Nephron progenitor cell (in vitro differentiated cells): ENCODE data around the gene KLHL14.

Source experiments
- DNase-seq: peaks from one replicate; pipeline ENCODE4 v3.0.0; 2021
- H3K27ac Mint-ChIP-seq: 2 replicates; pipeline ENCODE4 v1.8.0; 2021; ENCODE audit warnings: mild to moderate bottlenecking, moderate library complexity, mixed read lengths
- H3K27me3 Mint-ChIP-seq: 2 replicates; pipeline ENCODE4 v1.8.0; 2021; ENCODE audit warnings: mild to moderate bottlenecking, low read depth, mixed read lengths; ENCODE audit not compliant: poor library complexity
- H3K36me3 Mint-ChIP-seq: 2 replicates; pipeline ENCODE4 v1.8.0; 2021; ENCODE audit warnings: low read depth, mixed read lengths
- H3K4me1 Mint-ChIP-seq: 2 replicates; pipeline ENCODE4 v1.8.0; 2021; ENCODE audit warnings: mixed read lengths
- H3K4me3 Mint-ChIP-seq: 2 replicates; pipeline ENCODE4 v1.8.0; 2021; ENCODE audit warnings: mild to moderate bottlenecking, moderate library complexity, mixed read lengths
- H3K9me3 Mint-ChIP-seq: 2 replicates; pipeline ENCODE4 v1.8.0; 2021; ENCODE audit warnings: mild to moderate bottlenecking, moderate library complexity, mixed read lengths
- TF ChIP-seq, protein P1 (sequence below): fragments of 200-600 bp; sonication (generic); IDR thresholded peaks from 2 replicates; pipeline ENCODE4 v1.5.0; 2021; ENCODE audit warnings: antibody characterized with exemption

The KLHL14 gene

DNA sequence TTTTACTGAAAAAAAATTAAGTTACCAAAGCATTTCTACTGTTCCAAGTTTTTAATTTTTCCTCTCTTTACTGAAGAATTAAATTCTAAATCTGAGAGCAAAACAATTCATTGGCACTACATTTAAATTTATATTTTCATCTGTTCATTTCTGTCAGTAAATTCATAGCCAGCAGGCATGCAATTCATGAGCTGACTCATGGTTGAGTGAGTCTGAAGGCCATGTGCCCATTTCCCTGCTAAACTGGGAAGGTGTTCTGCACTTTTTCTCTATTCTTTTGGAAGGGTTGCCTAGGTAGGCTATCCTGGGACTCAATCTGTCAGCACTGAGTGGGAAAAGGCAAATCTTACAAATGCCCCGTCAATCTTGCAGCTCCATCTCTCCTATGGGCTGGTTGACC, 88.7 kb downstream of the KLHL14 start:
- peaks cover 5% of the 10 kb centered on the region for H3K4me1 Mint-ChIP-seq
- DNase-seq: no peak
- H3K9me3 Mint-ChIP-seq: no peaks in the 10 kb centered on the region
- TF ChIP-seq, protein P1, sequence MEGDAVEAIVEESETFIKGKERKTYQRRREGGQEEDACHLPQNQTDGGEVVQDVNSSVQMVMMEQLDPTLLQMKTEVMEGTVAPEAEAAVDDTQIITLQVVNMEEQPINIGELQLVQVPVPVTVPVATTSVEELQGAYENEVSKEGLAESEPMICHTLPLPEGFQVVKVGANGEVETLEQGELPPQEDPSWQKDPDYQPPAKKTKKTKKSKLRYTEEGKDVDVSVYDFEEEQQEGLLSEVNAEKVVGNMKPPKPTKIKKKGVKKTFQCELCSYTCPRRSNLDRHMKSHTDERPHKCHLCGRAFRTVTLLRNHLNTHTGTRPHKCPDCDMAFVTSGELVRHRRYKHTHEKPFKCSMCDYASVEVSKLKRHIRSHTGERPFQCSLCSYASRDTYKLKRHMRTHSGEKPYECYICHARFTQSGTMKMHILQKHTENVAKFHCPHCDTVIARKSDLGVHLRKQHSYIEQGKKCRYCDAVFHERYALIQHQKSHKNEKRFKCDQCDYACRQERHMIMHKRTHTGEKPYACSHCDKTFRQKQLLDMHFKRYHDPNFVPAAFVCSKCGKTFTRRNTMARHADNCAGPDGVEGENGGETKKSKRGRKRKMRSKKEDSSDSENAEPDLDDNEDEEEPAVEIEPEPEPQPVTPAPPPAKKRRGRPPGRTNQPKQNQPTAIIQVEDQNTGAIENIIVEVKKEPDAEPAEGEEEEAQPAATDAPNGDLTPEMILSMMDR: no peak
- peaks cover 4% of the 10 kb centered on the region for H3K27me3 Mint-ChIP-seq
- H3K27ac Mint-ChIP-seq: no peak overlapping the region
- peaks cover 41% of the 10 kb centered on the region for H3K36me3 Mint-ChIP-seq
- no peak overlapping the region for H3K4me3 Mint-ChIP-seq

DNA sequence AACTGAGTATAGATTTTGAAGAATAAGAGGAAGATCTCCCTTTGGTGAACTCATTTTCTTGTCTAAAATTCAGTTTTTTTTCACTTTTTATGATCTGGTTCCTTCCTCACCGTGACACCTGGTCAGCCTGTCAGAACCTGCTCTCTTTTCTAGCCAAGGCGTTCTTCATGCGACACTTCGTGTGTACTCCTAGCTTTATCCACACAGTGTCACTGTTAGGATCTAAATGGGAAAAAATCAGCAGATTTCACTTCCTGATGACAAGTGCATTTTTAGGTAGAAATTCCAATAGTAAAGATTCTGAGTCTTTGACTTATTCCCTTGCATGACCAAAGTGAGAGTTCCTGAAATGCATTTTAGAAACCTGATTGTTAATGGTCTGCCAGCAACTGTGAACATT, 89.8 kb downstream of the KLHL14 start:
- TF ChIP-seq, protein P1: no peak
- Mint-ChIP-seq H3K9me3 (no peaks in the 10 kb centered on the region), H3K4me1 (peaks cover 5% of the 10 kb centered on the region), H3K27ac (no peak overlapping the region), H3K36me3 (peaks cover 47% of the 10 kb centered on the region), H3K27me3 (peaks cover 4% of the 10 kb centered on the region), H3K4me3 (no peak overlapping the region)
- no peak for DNase-seq

DNA sequence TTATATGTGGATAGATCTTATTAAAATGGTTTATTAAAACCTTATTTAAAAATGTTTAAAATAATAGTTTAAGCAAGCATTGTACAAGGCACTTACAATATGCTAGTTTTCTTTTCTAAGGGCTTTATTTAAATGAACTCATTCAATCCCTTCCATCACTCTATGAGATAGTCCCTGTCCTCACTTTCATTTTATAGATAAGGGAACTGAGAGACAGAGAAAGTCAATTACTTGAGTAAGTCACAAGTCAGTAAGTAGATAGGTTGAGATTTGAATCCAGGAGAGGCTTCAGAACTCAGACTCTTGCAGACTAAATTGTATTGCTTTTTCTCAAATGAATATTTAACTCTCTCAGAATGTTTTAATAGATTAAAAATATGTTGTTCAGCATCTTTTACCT, 95.2 kb downstream of the KLHL14 start:
- TF ChIP-seq, protein P1: no peak
- H3K27ac Mint-ChIP-seq: no peak overlapping the region
- H3K36me3 Mint-ChIP-seq: peaks cover 69% of the 10 kb centered on the region
- H3K9me3 Mint-ChIP-seq: no peaks in the 10 kb centered on the region
- peaks cover 5% of the 10 kb centered on the region for H3K4me1 Mint-ChIP-seq
- peaks cover 4% of the 10 kb centered on the region for H3K27me3 Mint-ChIP-seq
- no peak overlapping the region for H3K4me3 Mint-ChIP-seq
- DNase-seq: no peak

DNA sequence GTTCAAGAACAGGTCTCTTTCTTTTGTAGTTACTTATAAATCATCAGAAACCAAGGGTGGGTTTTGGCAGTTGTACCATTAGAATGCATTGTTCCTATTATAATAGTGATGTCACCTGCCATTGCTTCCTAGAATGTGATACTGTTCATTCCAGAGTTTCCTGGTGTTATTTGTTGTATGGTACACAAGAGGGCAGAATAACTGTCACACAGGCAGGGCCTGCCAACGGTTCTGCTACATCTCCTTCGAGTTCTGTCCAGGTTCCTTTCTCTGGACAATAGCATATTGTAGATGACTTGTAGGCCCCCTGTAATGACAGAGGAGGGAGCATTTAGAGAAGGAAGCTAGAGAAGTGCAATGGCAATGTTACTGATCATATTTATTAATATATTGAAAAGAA, 98.3 kb downstream of the KLHL14 start:
- no peak overlapping the region for H3K27ac Mint-ChIP-seq
- TF ChIP-seq, protein P1: no peak
- no peaks in the 10 kb centered on the region for H3K9me3 Mint-ChIP-seq
- no peaks in the 10 kb centered on the region for H3K4me1 Mint-ChIP-seq
- no peaks in the 10 kb centered on the region for H3K27me3 Mint-ChIP-seq
- no peak for DNase-seq
- H3K36me3 Mint-ChIP-seq: peaks cover 48% of the 10 kb centered on the region
- H3K4me3 Mint-ChIP-seq: no peak overlapping the region

DNA sequence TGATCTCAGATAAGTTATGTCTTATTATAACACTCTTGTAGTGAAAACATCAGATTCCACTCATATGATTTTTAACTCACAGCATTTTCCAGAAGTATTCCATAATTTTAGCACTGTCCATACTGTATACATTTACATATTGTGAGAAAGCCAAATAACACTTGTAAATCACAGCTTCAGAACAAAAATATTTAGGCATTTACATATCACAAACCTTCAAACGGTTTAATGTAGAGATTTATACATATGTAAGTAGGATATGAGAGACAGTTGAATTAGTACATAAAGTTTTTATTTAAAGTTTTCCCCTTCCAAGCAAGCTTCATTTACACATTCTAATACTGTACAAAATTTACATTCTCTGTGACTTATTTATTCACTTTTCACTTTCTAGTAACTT, 100.4 kb downstream of the KLHL14 start:
- Mint-ChIP-seq H3K4me1 (no peaks in the 10 kb centered on the region), H3K27ac (no peak overlapping the region), H3K36me3 (peaks cover 38% of the 10 kb centered on the region), H3K9me3 (no peaks in the 10 kb centered on the region), H3K4me3 (no peak overlapping the region), H3K27me3 (no peaks in the 10 kb centered on the region)
- TF ChIP-seq, protein P1: no peak
- no peak for DNase-seq

DNA sequence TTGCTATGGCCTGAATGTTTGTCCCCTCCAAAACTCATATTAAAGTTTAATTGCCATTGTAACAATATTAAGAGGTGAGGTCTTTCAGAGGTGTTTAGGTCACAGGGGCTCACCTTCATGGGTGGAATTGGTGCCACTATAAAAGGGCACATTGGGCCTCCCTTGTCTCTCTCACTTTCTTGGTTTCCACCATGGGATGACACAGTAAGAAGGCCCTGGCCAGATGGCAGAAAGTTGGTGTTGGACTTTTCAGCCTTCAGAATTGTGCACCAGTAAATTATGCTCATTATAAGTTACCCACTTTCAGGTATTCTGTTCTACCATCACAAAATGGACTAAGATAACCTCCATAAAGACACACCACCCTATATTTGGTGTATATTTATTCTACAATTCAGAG, 102.1 kb downstream of the KLHL14 start:
- no peaks in the 10 kb centered on the region for H3K9me3 Mint-ChIP-seq

More for the DNA sequence above, 102.1 kb downstream of the KLHL14 start:
- no peaks in the 10 kb centered on the region for H3K27me3 Mint-ChIP-seq
- H3K36me3 Mint-ChIP-seq: peaks cover 25% of the 10 kb centered on the region
- H3K4me1 Mint-ChIP-seq: no peaks in the 10 kb centered on the region
- TF ChIP-seq, protein P1: no peak
- H3K27ac Mint-ChIP-seq: no peak overlapping the region
- H3K4me3 Mint-ChIP-seq: no peak overlapping the region
- DNase-seq: no peak
